Sigmoid colon (tissue), 7 donors: ENCODE measurements around the gene PI4KA. TPM values are rescaled to one million over a fixed set of nuclear protein-coding genes. Genes with fewer than 3 reads are reported as not detected.
"Not testable (repeated sequence)": the region's sequence is repeated elsewhere in the genome, so short reads cannot be mapped to it uniquely, and the experiment has no call there.

Experiments
- DNase-seq: peaks from one replicate; pipeline ENCODE4 v3.0.0-alpha.2; 2019
- H3K27ac ChIP-seq, 4 donors: fragments of 200-600 bp; sonication (generic); one replicate each; pipeline ENCODE4 v1.5.1; 2016 to 2019; ENCODE audit warnings: mild to moderate bottlenecking in 1 of 4
- H3K27me3 ChIP-seq, 3 donors: fragments of 200-600 bp; sonication (generic); one replicate each; pipeline ENCODE4 v1.5.1; 2019; ENCODE audit warnings: mild to moderate bottlenecking in 1 of 3
- H3K36me3 ChIP-seq, 4 donors: fragments of 200-600 bp; sonication (generic); one replicate each; pipeline ENCODE4 v1.5.1; 2016 to 2019
- H3K4me1 ChIP-seq, 4 donors: fragments of 200-600 bp; sonication (generic); one replicate each; pipeline ENCODE4 v1.5.1; 2017 to 2019
- H3K4me3 ChIP-seq, 4 donors: fragments of 200-600 bp; sonication (generic); one replicate each; pipeline ENCODE4 v1.5.1; 2017 to 2019; ENCODE audit warnings: mild to moderate bottlenecking in 2 of 4, moderate library complexity in 1 of 4
- H3K9me3 ChIP-seq, 4 donors: fragments of 200-600 bp in 3 of 4; sonication (generic) in 3 of 4; one replicate each; pipeline versions ENCODE4 v1.5.1 to v1.6.1; 2013 to 2019
- CTCF ChIP-seq, 4 experiments: fragments of 450-650 bp in 3 of 4; fragments of 200-600 bp in 1 of 4; IDR thresholded peaks; one replicate each; pipeline ENCODE4 v1.5.1; 2016 to 2019; ENCODE audit warnings: antibody characterized with exemption in 4 of 4, mild to moderate bottlenecking in 3 of 4, moderate library complexity in 2 of 4
- EP300 ChIP-seq, 4 donors: sonication (generic); formaldehyde crosslinking; IDR thresholded peaks; one replicate each; pipeline ENCODE4 v1.6.1; 2017; ENCODE audit warnings: antibody characterized with exemption in 4 of 4
- POLR2A ChIP-seq, 2 donors: fragments of 450-650 bp; IDR thresholded peaks; one replicate each; pipeline ENCODE4 v1.6.1; 2016; ENCODE audit warnings: antibody characterized with exemption in 2 of 2, mild to moderate bottlenecking in 2 of 2, moderate library complexity in 2 of 2
- POLR2AphosphoS5 ChIP-seq, 4 donors: sonication (generic); formaldehyde crosslinking; IDR thresholded peaks; one replicate each; pipeline ENCODE4 v1.6.1; 2017; ENCODE audit warnings: antibody characterized with exemption in 4 of 4
- WGBS, 2 donors: extraction: QIAGEN DNeasy Blood & Tissue Kit; methylation state at CpG; one replicate each; pipeline ENCODE4 v1.1.7; 2013; 5-methylcytosine and 5-hydroxymethylcytosine counted together
- intact Hi-C: fragments of 100-400 bp; cut with DNase I; formaldehyde crosslinking; loops from one replicate; pipeline ENCODE4 v1.15.1; 2023
- polyA plus RNA-seq, 3 donors: library from polyadenylated mRNA; stranded (reverse); fragments of 200-250 nt; gene quantifications; one replicate each; pipeline ENCODE4 v1.2.3, GENCODE V29; 2013
- total RNA-seq, 4 donors: library from RNA; depleted of rRNA; stranded (reverse); fragments of >200 nt; gene quantifications; one replicate each; pipeline ENCODE4 v1.1.0, GENCODE V29; 2016
- donor health status: healthy with polysubstance abuse.
- donor health status: Bipolar disorder and iron deficiency.
- donor health status: healthy.

PI4KA gene
- total and polyA plus RNA-seq, 7 donors = 26.1 to 137 (median 63.5) TPM

DNA sequence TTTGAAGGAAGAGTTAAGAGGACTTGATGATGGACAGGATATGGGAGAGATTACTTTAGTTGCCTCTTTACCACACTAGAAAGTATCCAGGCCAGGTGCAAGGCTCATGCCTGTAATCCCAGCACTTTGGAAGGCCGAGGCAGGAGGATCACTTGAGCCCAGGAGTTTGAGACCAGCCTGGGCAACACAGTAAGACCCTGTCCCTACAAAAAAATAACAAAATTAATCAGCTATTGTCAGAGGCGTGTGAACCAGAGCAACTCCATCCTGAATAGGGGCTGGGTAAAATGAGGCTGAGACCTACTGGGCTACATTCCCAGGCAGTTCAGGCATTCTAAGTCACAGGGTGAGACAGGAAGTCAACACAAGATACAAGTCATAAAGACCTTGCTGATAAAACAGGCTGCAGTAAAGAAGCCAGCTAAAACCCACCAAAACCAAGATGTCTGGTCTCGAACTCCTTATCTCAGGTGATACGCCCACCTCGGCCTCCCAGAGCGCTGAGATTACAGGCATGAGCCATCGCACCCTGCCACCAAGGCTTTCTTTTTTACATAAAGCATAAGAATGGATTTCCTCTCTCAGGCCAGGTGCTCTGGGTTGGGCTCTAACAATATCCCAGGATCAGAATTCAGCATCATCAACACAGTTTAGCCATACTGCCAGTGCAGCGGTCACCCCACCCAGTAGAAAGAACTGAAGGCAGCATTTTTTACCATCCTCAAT lies 17.8 kb downstream of the PI4KA start:
- WGBS, 2 donors = 45 to 69% methylated on average over 8 of the region's 8 CpGs
- Histone ChIP-seq H3K36me3 (no peaks in the 10 kb centered on the region), H3K4me1 (peaks cover 0 to 14% (median 1%) of the 10 kb centered on the region in 4 donors), H3K27ac (no peak overlapping the region), H3K27me3 (no peaks in the 10 kb centered on the region), H3K4me3 (no peak overlapping the region), H3K9me3 (no peaks in the 10 kb centered on the region)
- intact Hi-C loops = no loop called here
- no peak for DNase-seq
- TF ChIP-seq POLR2A (IDR thresholded peaks at IDR 0.05) (no peak), POLR2AphosphoS5 (IDR thresholded peaks at IDR 0.05) (no peak), CTCF (IDR thresholded peaks at IDR 0.05) (no peak), EP300 (IDR thresholded peaks at IDR 0.05) (no peak)

- Histone ChIP-seq H3K27ac (no peak overlapping the region), H3K27me3 (no peaks in the 10 kb centered on the region), H3K4me1 (peaks cover 0 to 8% (median 1%) of the 10 kb centered on the region in 4 donors), H3K36me3 (no peaks in the 10 kb centered on the region), H3K4me3 (no peak overlapping the region), H3K9me3 (no peaks in the 10 kb centered on the region)
- DNase-seq = no peak
- intact Hi-C loops = no loop called here
- TF ChIP-seq POLR2AphosphoS5 (IDR thresholded peaks at IDR 0.05) (no peak), EP300 (IDR thresholded peaks at IDR 0.05) (no peak), CTCF (IDR thresholded peaks at IDR 0.05) (no peak), POLR2A (IDR thresholded peaks at IDR 0.05) (no peak)
- 90 to 95% methylated on average over 3 of the region's 3 CpGs for WGBS, 2 donors
Observed at GRCh38 chr22:20839837-20840645, 18.6 kb downstream of the PI4KA start.

DNA sequence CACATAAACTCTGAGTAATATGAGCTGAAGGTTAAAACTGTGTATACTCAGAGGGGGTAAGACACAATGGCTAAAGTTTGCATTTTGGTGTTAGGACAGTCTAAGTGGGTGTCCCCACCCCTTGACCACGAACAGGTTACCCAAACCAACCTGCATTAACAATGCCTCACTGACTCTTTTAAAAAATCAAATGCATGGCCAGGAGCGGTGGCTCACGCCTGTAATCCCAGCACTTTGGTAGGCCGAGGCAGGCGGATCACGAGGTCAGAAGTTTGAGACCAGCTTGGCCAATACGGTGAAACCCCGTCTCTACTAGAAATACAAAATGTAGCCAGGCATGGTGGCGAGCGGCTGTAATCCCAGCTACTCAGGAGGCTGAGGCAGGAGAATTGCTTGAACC lies 19.3 kb downstream of the PI4KA start:
- WGBS, 2 donors = 98 to 99% methylated on average over 10 of the region's 10 CpGs
- H3K4me1 ChIP-seq, H3K27ac ChIP-seq, H3K27me3 ChIP-seq, H3K36me3 ChIP-seq, DNase-seq, H3K4me3 ChIP-seq, H3K9me3 ChIP-seq, intact Hi-C loops: not testable (repeated sequence)

GRCh38 chr22:20836987-20837823 lies 21.4 kb downstream of the PI4KA start:
- Histone ChIP-seq H3K36me3 (peaks cover 12 to 23% (median 15%) of the 10 kb centered on the region in 4 donors), H3K27me3 (no peaks in the 10 kb centered on the region), H3K27ac (no peak overlapping the region), H3K4me1 (peaks cover 0 to 8% (median 1%) of the 10 kb centered on the region in 4 donors), H3K4me3 (no peak overlapping the region), H3K9me3 (no peaks in the 10 kb centered on the region)
- intact Hi-C loops = no loop called here
- TF ChIP-seq POLR2AphosphoS5 (IDR thresholded peaks at IDR 0.05) = no peak
- TF ChIP-seq EP300 (IDR thresholded peaks at IDR 0.05) = no peak
- no peak for TF ChIP-seq CTCF (IDR thresholded peaks at IDR 0.05)
- no peak for TF ChIP-seq POLR2A (IDR thresholded peaks at IDR 0.05)
- 96 to 97% methylated on average over 2 of the region's 2 CpGs for WGBS, 2 donors
- DNase-seq = no peak

- intact Hi-C loops = no loop called here
- peaks cover 14 to 46% (median 25%) of the 10 kb centered on the region in 4 donors for H3K36me3 ChIP-seq
- peaks cover 0 to 3% (median 1%) of the 10 kb centered on the region in 4 donors for H3K4me1 ChIP-seq
Observed at GRCh38 chr22:20834725-20835124, 23.9 kb downstream of the PI4KA start.

More at GRCh38 chr22:20834725-20835124, 23.9 kb downstream of the PI4KA start:
- no peak for DNase-seq
- H3K4me3 ChIP-seq = no peak overlapping the region
- H3K27me3 ChIP-seq = no peaks in the 10 kb centered on the region
- WGBS, 2 donors = 94 to 97% methylated on average over 3 of the region's 3 CpGs
- H3K9me3 ChIP-seq = no peaks in the 10 kb centered on the region
- H3K27ac ChIP-seq = no peak overlapping the region
- TF ChIP-seq EP300 (IDR thresholded peaks at IDR 0.05) = no peak
